Breast epithelium (tissue), 4 donors: ENCODE measurements around the gene PYROXD2. TPM values are rescaled to one million over a fixed set of nuclear protein-coding genes. Genes with fewer than 3 reads are reported as not detected.

Experiments used
- DNase-seq, 2 donors: peaks; one replicate each; pipeline ENCODE4 v3.0.0-alpha.2; 2019; ENCODE audit warnings: low spot score in 2 of 2
- H3K27ac ChIP-seq, 2 donors: fragments of 200-600 bp; sonication (generic) in 1 of 2; one replicate each; pipeline ENCODE4 v1.5.1; 2016 to 2019; ENCODE audit warnings: mild to moderate bottlenecking in 1 of 2
- H3K27me3 ChIP-seq, 2 donors: fragments of 200-600 bp; sonication (generic) in 1 of 2; one replicate each; pipeline versions ENCODE4 v1.5.1 to v1.6.0; 2017 to 2019; ENCODE audit warnings: control low read depth in 1 of 2, mild to moderate bottlenecking in 1 of 2
- H3K36me3 ChIP-seq: fragments of 200-600 bp; one replicate; pipeline ENCODE4 v1.5.1; 2019
- H3K4me1 ChIP-seq, 2 donors: fragments of 200-600 bp; sonication (generic); one replicate each; pipeline ENCODE4 v1.5.1; 2016 to 2019; ENCODE audit warnings: control low read depth in 1 of 2
- H3K4me3 ChIP-seq, 3 donors: fragments of 200-600 bp; sonication (generic); 1 replicate in 2 of 3; 2 replicates in 1 of 3; pipeline ENCODE4 v1.5.1; 2016 to 2019; ENCODE audit warnings: mild to moderate bottlenecking in 3 of 3, moderate library complexity in 2 of 3
- H3K9me3 ChIP-seq, 2 donors: fragments of 200-600 bp; sonication (generic) in 1 of 2; one replicate each; pipeline ENCODE4 v1.5.1; 2016 to 2019; ENCODE audit warnings: control low read depth in 1 of 2
- POLR2A ChIP-seq: fragments of 450-650 bp; IDR thresholded peaks from one replicate; pipeline ENCODE4 v1.6.1; 2016; ENCODE audit warnings: antibody characterized with exemption, mild to moderate bottlenecking, moderate library complexity
- POLR2AphosphoS5 ChIP-seq, 3 donors: sonication (generic); formaldehyde crosslinking; IDR thresholded peaks; one replicate each; pipeline ENCODE4 v1.6.1; 2017; ENCODE audit warnings: antibody characterized with exemption in 3 of 3
- intact Hi-C: fragments of 100-400 bp; cut with DNase I; formaldehyde crosslinking; loops from one replicate; pipeline ENCODE4 v1.15.1; 2023; ENCODE audit warnings: low total_unique reads
- total RNA-seq, 3 donors: library from RNA; depleted of rRNA; stranded (reverse); fragments of >200 nt; gene quantifications; one replicate each; pipeline ENCODE4 v1.1.0, GENCODE V29; 2016
- TF ChIP-seq, protein P1 (sequence below), 3 donors: fragments of 450-650 bp; IDR thresholded peaks; one replicate each; pipeline ENCODE4 v1.5.1; 2016 to 2017; ENCODE audit warnings: antibody characterized with exemption in 3 of 3, mild to moderate bottlenecking in 3 of 3, moderate library complexity in 3 of 3

The PYROXD2 gene
- total RNA-seq, 3 donors from 2014 or later, result 13.2 to 20.0 (median 17.4) TPM

GRCh38 chr10:98407744-98408241 lies 7.2 kb downstream of the PYROXD2 start:
- Histone ChIP-seq H3K4me1 (no peaks in the 10 kb centered on the region), H3K36me3 (no peaks in the 10 kb centered on the region), H3K9me3 (no peaks in the 10 kb centered on the region), H3K4me3 (no peak overlapping the region), H3K27ac (no peak overlapping the region), H3K27me3 (no peaks in the 10 kb centered on the region)
- DNase-seq, result no peak
- intact Hi-C loops, result no loop called here
- no peak for TF ChIP-seq POLR2A
- TF ChIP-seq, protein P1, sequence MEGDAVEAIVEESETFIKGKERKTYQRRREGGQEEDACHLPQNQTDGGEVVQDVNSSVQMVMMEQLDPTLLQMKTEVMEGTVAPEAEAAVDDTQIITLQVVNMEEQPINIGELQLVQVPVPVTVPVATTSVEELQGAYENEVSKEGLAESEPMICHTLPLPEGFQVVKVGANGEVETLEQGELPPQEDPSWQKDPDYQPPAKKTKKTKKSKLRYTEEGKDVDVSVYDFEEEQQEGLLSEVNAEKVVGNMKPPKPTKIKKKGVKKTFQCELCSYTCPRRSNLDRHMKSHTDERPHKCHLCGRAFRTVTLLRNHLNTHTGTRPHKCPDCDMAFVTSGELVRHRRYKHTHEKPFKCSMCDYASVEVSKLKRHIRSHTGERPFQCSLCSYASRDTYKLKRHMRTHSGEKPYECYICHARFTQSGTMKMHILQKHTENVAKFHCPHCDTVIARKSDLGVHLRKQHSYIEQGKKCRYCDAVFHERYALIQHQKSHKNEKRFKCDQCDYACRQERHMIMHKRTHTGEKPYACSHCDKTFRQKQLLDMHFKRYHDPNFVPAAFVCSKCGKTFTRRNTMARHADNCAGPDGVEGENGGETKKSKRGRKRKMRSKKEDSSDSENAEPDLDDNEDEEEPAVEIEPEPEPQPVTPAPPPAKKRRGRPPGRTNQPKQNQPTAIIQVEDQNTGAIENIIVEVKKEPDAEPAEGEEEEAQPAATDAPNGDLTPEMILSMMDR (IDR thresholded peaks at IDR 0.05), result no peak
- TF ChIP-seq POLR2AphosphoS5 (IDR thresholded peaks at IDR 0.05), result no peak

GRCh38 chr10:98407017-98407743 lies 7.8 kb downstream of the PYROXD2 start:
- Histone ChIP-seq H3K36me3 (no peaks in the 10 kb centered on the region), H3K27ac (no peak overlapping the region), H3K9me3 (no peaks in the 10 kb centered on the region), H3K4me3 (no peak overlapping the region), H3K4me1 (no peaks in the 10 kb centered on the region), H3K27me3 (no peaks in the 10 kb centered on the region)
- TF ChIP-seq POLR2A, result no peak
- TF ChIP-seq POLR2AphosphoS5 (IDR thresholded peaks at IDR 0.05), result no peak
- TF ChIP-seq, protein P1 (IDR thresholded peaks at IDR 0.05), result no peak
- peak in 1 of 2 donors; percentile 43 for DNase-seq
- intact Hi-C loops, result no loop called here

GRCh38 chr10:98405422-98405821 lies 9.6 kb downstream of the PYROXD2 start:
- Histone ChIP-seq H3K27me3 (no peaks in the 10 kb centered on the region), H3K36me3 (no peaks in the 10 kb centered on the region), H3K9me3 (no peaks in the 10 kb centered on the region), H3K4me1 (no peaks in the 10 kb centered on the region), H3K27ac (no peak overlapping the region), H3K4me3 (no peak overlapping the region)
- no peak for DNase-seq
- TF ChIP-seq, protein P1 (IDR thresholded peaks at IDR 0.05), result no peak
- TF ChIP-seq POLR2A (no peak), POLR2AphosphoS5 (IDR thresholded peaks at IDR 0.05) (no peak)
- intact Hi-C loops, result no loop called here

- Histone ChIP-seq H3K27me3 (no peaks in the 10 kb centered on the region), H3K4me3 (no peak overlapping the region), H3K27ac (no peak overlapping the region), H3K9me3 (no peaks in the 10 kb centered on the region), H3K4me1 (no peaks in the 10 kb centered on the region), H3K36me3 (no peaks in the 10 kb centered on the region)
- intact Hi-C loops, result no loop called here
- no peak for TF ChIP-seq POLR2A
- TF ChIP-seq POLR2AphosphoS5 (IDR thresholded peaks at IDR 0.05), result no peak
- TF ChIP-seq, protein P1 (IDR thresholded peaks at IDR 0.05), result no peak
- no peak for DNase-seq
Measured at GRCh38 chr10:98404571-98405359, 10.2 kb downstream of the PYROXD2 start.
